GM23338 (cell line): ENCODE results near the gene RPGRIP1L.

Experiments
- CREB1 ChIP-seq: fragments of 250-450 bp; sonication (Bioruptor Pico); IDR thresholded peaks from 2 replicates; pipeline ENCODE4 v1.5.0; 2020; ENCODE audit warnings: low read depth, mild to moderate bottlenecking, moderate library complexity
- EZH2 ChIP-seq: fragments of 200-600 bp; sonication (generic); IDR thresholded peaks from one replicate; pipeline ENCODE4 v1.8.0; 2017; ENCODE audit warnings: antibody characterized with exemption, mild to moderate bottlenecking, low read depth; ENCODE audit not compliant: unreplicated experiment
- EZH2phosphoT487 ChIP-seq: fragments of 200-600 bp; sonication (generic); IDR thresholded peaks from one replicate; pipeline ENCODE4 v1.8.1; 2018; ENCODE audit warnings: antibody characterized with exemption; ENCODE audit not compliant: unreplicated experiment
- JUNB ChIP-seq: IDR thresholded peaks from one replicate; pipeline ENCODE4 v1.6.1; 2016; ENCODE audit warnings: antibody characterized with exemption; ENCODE audit not compliant: unreplicated experiment
- POLR2AphosphoS5 ChIP-seq: IDR thresholded peaks from 2 replicates; pipeline ENCODE4 v1.6.1; 2016; ENCODE audit warnings: antibody characterized with exemption, low read depth
- REST ChIP-seq: IDR thresholded peaks from one replicate; pipeline ENCODE4 v1.6.1; 2018; ENCODE audit warnings: antibody characterized with exemption; ENCODE audit not compliant: unreplicated experiment
- TF ChIP-seq, protein P1 (sequence below), 2 experiments: fragments of 200-600 bp in 1 of 2; sonication (generic) in 1 of 2; conservative IDR thresholded peaks; 2 replicates each; pipeline versions ENCODE4 v1.5.1 to v1.6.1; 2016 to 2017; ENCODE audit warnings: antibody characterized with exemption in 2 of 2, low read depth in 2 of 2, mild to moderate bottlenecking in 2 of 2, moderate library complexity in 1 of 2
- TF ChIP-seq, protein P2 (sequence below): fragments of 250-450 bp; sonication (Bioruptor Pico); IDR thresholded peaks from 2 replicates; pipeline ENCODE4 v1.5.0; 2020; ENCODE audit warnings: mild to moderate bottlenecking, moderate library complexity

DNA sequence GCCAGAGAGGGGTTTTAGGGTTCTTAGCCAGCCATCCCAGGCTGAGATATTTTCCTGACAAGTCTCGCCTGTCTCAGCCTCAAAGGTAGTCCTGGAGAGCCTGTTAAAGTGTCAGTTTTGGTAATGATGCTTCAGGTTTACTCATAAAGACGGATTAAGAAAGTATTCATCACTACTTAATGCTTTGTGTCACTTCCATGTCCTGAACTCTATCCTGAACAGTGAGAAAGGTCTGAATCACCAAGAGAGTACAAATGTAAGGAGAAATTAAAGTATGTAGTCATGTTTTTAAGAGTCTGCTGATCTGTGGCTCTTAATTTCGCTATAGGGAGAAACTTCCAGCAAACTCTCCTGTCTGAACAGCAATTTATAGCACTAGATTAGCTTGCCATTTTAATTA lies 14.0 kb downstream of the RPGRIP1L start:
- TF ChIP-seq, protein P1, sequence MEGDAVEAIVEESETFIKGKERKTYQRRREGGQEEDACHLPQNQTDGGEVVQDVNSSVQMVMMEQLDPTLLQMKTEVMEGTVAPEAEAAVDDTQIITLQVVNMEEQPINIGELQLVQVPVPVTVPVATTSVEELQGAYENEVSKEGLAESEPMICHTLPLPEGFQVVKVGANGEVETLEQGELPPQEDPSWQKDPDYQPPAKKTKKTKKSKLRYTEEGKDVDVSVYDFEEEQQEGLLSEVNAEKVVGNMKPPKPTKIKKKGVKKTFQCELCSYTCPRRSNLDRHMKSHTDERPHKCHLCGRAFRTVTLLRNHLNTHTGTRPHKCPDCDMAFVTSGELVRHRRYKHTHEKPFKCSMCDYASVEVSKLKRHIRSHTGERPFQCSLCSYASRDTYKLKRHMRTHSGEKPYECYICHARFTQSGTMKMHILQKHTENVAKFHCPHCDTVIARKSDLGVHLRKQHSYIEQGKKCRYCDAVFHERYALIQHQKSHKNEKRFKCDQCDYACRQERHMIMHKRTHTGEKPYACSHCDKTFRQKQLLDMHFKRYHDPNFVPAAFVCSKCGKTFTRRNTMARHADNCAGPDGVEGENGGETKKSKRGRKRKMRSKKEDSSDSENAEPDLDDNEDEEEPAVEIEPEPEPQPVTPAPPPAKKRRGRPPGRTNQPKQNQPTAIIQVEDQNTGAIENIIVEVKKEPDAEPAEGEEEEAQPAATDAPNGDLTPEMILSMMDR (conservative IDR thresholded peaks at IDR 0.05; ENCODE audit: low read depth in 2 of 2) = no peak
- TF ChIP-seq CREB1 (CRISPR knock-in tag) (no peak), POLR2AphosphoS5 (no peak), REST (no peak), EZH2 (no peak), EZH2phosphoT487 (no peak), JUNB (no peak)
- TF ChIP-seq, protein P2, sequence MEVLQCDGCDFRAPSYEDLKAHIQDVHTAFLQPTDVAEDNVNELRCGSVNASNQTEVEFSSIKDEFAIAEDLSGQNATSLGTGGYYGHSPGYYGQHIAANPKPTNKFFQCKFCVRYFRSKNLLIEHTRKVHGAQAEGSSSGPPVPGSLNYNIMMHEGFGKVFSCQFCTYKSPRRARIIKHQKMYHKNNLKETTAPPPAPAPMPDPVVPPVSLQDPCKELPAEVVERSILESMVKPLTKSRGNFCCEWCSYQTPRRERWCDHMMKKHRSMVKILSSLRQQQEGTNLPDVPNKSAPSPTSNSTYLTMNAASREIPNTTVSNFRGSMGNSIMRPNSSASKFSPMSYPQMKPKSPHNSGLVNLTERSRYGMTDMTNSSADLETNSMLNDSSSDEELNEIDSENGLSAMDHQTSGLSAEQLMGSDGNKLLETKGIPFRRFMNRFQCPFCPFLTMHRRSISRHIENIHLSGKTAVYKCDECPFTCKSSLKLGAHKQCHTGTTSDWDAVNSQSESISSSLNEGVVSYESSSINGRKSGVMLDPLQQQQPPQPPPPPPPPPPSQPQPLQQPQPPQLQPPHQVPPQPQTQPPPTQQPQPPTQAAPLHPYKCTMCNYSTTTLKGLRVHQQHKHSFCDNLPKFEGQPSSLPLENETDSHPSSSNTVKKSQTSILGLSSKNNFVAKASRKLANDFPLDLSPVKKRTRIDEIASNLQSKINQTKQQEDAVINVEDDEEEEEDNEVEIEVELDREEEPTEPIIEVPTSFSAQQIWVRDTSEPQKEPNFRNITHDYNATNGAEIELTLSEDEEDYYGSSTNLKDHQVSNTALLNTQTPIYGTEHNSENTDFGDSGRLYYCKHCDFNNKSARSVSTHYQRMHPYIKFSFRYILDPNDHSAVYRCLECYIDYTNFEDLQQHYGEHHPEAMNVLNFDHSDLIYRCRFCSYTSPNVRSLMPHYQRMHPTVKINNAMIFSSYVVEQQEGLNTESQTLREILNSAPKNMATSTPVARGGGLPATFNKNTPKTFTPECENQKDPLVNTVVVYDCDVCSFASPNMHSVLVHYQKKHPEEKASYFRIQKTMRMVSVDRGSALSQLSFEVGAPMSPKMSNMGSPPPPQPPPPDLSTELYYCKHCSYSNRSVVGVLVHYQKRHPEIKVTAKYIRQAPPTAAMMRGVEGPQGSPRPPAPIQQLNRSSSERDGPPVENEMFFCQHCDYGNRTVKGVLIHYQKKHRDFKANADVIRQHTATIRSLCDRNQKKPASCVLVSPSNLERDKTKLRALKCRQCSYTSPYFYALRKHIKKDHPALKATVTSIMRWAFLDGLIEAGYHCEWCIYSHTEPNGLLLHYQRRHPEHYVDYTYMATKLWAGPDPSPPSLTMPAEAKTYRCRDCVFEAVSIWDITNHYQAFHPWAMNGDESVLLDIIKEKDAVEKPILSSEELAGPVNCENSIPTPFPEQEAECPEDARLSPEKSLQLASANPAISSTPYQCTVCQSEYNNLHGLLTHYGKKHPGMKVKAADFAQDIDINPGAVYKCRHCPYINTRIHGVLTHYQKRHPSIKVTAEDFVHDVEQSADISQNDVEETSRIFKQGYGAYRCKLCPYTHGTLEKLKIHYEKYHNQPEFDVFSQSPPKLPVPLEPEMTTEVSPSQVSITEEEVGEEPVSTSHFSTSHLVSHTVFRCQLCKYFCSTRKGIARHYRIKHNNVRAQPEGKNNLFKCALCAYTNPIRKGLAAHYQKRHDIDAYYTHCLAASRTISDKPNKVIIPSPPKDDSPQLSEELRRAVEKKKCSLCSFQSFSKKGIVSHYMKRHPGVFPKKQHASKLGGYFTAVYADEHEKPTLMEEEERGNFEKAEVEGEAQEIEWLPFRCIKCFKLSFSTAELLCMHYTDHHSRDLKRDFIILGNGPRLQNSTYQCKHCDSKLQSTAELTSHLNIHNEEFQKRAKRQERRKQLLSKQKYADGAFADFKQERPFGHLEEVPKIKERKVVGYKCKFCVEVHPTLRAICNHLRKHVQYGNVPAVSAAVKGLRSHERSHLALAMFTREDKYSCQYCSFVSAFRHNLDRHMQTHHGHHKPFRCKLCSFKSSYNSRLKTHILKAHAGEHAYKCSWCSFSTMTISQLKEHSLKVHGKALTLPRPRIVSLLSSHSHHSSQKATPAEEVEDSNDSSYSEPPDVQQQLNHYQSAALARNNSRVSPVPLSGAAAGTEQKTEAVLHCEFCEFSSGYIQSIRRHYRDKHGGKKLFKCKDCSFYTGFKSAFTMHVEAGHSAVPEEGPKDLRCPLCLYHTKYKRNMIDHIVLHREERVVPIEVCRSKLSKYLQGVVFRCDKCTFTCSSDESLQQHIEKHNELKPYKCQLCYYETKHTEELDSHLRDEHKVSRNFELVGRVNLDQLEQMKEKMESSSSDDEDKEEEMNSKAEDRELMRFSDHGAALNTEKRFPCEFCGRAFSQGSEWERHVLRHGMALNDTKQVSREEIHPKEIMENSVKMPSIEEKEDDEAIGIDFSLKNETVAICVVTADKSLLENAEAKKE (CRISPR knock-in tag) = no peak
